Measurements from ENCODE around the gene FASN.

GRCh38 chr17:82143333-82143732 lies 45.3 kb upstream of the FASN start:
- TF ChIP-seq, protein P1, sequence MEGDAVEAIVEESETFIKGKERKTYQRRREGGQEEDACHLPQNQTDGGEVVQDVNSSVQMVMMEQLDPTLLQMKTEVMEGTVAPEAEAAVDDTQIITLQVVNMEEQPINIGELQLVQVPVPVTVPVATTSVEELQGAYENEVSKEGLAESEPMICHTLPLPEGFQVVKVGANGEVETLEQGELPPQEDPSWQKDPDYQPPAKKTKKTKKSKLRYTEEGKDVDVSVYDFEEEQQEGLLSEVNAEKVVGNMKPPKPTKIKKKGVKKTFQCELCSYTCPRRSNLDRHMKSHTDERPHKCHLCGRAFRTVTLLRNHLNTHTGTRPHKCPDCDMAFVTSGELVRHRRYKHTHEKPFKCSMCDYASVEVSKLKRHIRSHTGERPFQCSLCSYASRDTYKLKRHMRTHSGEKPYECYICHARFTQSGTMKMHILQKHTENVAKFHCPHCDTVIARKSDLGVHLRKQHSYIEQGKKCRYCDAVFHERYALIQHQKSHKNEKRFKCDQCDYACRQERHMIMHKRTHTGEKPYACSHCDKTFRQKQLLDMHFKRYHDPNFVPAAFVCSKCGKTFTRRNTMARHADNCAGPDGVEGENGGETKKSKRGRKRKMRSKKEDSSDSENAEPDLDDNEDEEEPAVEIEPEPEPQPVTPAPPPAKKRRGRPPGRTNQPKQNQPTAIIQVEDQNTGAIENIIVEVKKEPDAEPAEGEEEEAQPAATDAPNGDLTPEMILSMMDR (conservative IDR thresholded peaks at IDR 0.05; ENCODE audit: low read length) = no peak
- TF ChIP-seq EZH2phosphoT487 (IDR thresholded peaks at IDR 0.05; ENCODE audit: borderline replicate concordance) = no peak
